MM.1S (cell line): ENCODE results near the gene HMGCS2.

Source experiments
- CTCF ChIP-seq: fragments of 300-600 bp; sonication (generic); IDR thresholded peaks from 2 replicates; pipeline ENCODE4 v1.5.1; 2016; ENCODE audit warnings: antibody characterized with exemption, low read length, mixed read lengths
- EZH2 ChIP-seq: fragments of 300-600 bp; sonication (generic); optimal IDR thresholded peaks from 2 replicates; pipeline ENCODE3; 2017; ENCODE audit warnings: low read depth, mild to moderate bottlenecking, antibody characterized with exemption, low read length, mixed read lengths
- EZH2phosphoT487 ChIP-seq: fragments of 300-600 bp; sonication (generic); IDR thresholded peaks from 2 replicates; pipeline ENCODE4 v1.6.1; 2018; ENCODE audit warnings: antibody characterized with exemption, low read length

- no peak for TF ChIP-seq CTCF
- no peak for TF ChIP-seq EZH2
- no peak for TF ChIP-seq EZH2phosphoT487
Observed at GRCh38 chr1:119818181-119818580, 49.5 kb upstream of the HMGCS2 start.
